Upper lobe of left lung (tissue), 4 donors: ENCODE measurements around the gene EDARADD.

Source experiments
- POLR2AphosphoS5 ChIP-seq, 2 donors: sonication (generic); formaldehyde crosslinking; IDR thresholded peaks; one replicate each; pipeline ENCODE4 v1.5.1; 2017; ENCODE audit warnings: antibody characterized with exemption in 2 of 2
- TF ChIP-seq, protein P1 (sequence below), 6 experiments: fragments of 450-650 bp in 4 of 6; fragments of 200-600 bp in 2 of 6; sonication (generic) in 2 of 6; IDR thresholded peaks; one replicate each; pipeline ENCODE4 v1.5.1; 2016 to 2019; ENCODE audit warnings: antibody characterized with exemption in 6 of 6

DNA sequence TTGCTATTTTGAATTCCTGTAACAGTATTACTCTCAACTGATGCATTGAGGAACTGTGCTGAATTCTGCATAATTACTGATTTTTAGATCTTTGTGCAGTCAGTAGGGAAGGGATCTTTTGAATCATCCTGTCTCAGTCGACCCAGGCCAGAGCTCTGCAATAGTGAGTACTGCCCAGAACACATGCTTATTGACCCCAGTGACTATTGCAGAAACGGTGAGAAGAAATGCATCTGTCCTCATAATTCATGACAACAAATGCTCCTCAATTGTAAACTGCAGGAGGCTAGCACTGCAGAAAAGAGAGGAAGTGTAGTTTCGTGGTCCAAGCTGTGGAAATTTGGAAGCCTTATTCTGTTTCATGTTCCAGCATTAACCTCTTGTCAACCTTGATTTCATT, 19.6 kb downstream of the EDARADD start:
- TF ChIP-seq, protein P1, sequence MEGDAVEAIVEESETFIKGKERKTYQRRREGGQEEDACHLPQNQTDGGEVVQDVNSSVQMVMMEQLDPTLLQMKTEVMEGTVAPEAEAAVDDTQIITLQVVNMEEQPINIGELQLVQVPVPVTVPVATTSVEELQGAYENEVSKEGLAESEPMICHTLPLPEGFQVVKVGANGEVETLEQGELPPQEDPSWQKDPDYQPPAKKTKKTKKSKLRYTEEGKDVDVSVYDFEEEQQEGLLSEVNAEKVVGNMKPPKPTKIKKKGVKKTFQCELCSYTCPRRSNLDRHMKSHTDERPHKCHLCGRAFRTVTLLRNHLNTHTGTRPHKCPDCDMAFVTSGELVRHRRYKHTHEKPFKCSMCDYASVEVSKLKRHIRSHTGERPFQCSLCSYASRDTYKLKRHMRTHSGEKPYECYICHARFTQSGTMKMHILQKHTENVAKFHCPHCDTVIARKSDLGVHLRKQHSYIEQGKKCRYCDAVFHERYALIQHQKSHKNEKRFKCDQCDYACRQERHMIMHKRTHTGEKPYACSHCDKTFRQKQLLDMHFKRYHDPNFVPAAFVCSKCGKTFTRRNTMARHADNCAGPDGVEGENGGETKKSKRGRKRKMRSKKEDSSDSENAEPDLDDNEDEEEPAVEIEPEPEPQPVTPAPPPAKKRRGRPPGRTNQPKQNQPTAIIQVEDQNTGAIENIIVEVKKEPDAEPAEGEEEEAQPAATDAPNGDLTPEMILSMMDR (IDR thresholded peaks at IDR 0.05), result no peak
- no peak for TF ChIP-seq POLR2AphosphoS5 (IDR thresholded peaks at IDR 0.05)
